HEK293 (cell line): ENCODE measurements around the gene AHCTF1.

ENCODE experiments used
- CTCF ChIA-PET: fragments of 350-600 bp; formaldehyde crosslinking; extraction: SDS; loops from one replicate; lab custom pipeline; 2021; ENCODE audit warnings: antibody characterized with exemption; lab: Yijun Ruan, JAX
- POLR2A ChIA-PET: fragments of 300-600 bp; formaldehyde crosslinking; extraction: SDS; loops from one replicate; lab custom pipeline; 2020; ENCODE audit warnings: antibody characterized with exemption, inconsistent platforms; lab: Yijun Ruan, JAX
- H3K27ac ChIP-seq: fragments of 200-500 bp; sonication (Bioruptor generic); 2 replicates; pipeline ENCODE4 v1.5.1; 2014; ENCODE audit warnings: low read depth, low read length, control low read depth, inconsistent platforms; ENCODE audit errors: extremely low read depth
- H3K36me3 ChIP-seq, 2 experiments: fragments of 200-500 bp in 1 of 2; sonication (Bioruptor generic) in 1 of 2; 1 replicate in 1 of 2; 2 replicates in 1 of 2; pipeline ENCODE4 v1.5.1; 2014 to 2017; ENCODE audit warnings: inconsistent platforms in 2 of 2, low read length in 2 of 2; ENCODE audit not compliant: control insufficient read depth in 2 of 2, insufficient read depth in 1 of 2
- H3K4me1 ChIP-seq: fragments of 200-500 bp; sonication (Bioruptor generic); 2 replicates; pipeline ENCODE4 v1.5.1; 2014; ENCODE audit warnings: mild to moderate bottlenecking, low read length, inconsistent platforms; ENCODE audit not compliant: control insufficient read depth, insufficient read depth
- H3K4me3 ChIP-seq: 2 replicates; pipeline ENCODE4 v1.5.1; 2011; ENCODE audit warnings: low read depth, mild to moderate bottlenecking, control low read depth, low read length, moderate library complexity
- H3K9me3 ChIP-seq: fragments of 200-500 bp; sonication (Bioruptor generic); 2 replicates; pipeline ENCODE4 v1.5.1; 2014; ENCODE audit warnings: low read depth, low read length, inconsistent platforms; ENCODE audit not compliant: control insufficient read depth, insufficient read depth
- GFI1B ChIP-seq: fragments of 450-650 bp; formaldehyde crosslinking; IDR thresholded peaks from 2 replicates; pipeline ENCODE4 v1.5.1; 2016; ENCODE audit warnings: missing biosample characterization, missing genetic modification characterization
- HOXA7 ChIP-seq: sonication (generic); formaldehyde crosslinking; IDR thresholded peaks from 2 replicates; pipeline ENCODE4 v1.8.1; 2022; ENCODE audit warnings: missing genetic modification reagents, borderline replicate concordance
- KLF8 ChIP-seq: fragments of 450-650 bp; formaldehyde crosslinking; IDR thresholded peaks from 2 replicates; pipeline ENCODE4 v1.5.1; 2016; ENCODE audit warnings: missing biosample characterization, missing genetic modification characterization
- PRDM2 ChIP-seq: fragments of 450-650 bp; formaldehyde crosslinking; IDR thresholded peaks from 2 replicates; pipeline ENCODE4 v1.5.1; 2016; ENCODE audit warnings: missing biosample characterization, missing genetic modification characterization, borderline replicate concordance
- ZBTB17 ChIP-seq: fragments of 450-650 bp; formaldehyde crosslinking; IDR thresholded peaks from 2 replicates; pipeline ENCODE4 v1.5.1; 2016; ENCODE audit warnings: missing biosample characterization, missing genetic modification characterization
- ZFHX2 ChIP-seq: fragments of 450-650 bp; formaldehyde crosslinking; conservative IDR thresholded peaks from 2 replicates; pipeline ENCODE4 v1.5.1; 2016; ENCODE audit warnings: missing biosample characterization, missing genetic modification characterization
- ZNF23 ChIP-seq: fragments of 450-650 bp; formaldehyde crosslinking; IDR thresholded peaks from 2 replicates; pipeline ENCODE4 v1.5.1; 2016; ENCODE audit warnings: missing biosample characterization, missing genetic modification characterization, borderline replicate concordance
- ZNF248 ChIP-seq: fragments of 450-650 bp; formaldehyde crosslinking; IDR thresholded peaks from 2 replicates; pipeline ENCODE4 v1.5.1; 2017; ENCODE audit warnings: missing biosample characterization, missing genetic modification characterization
- ZNF266 ChIP-seq: fragments of 450-650 bp; formaldehyde crosslinking; IDR thresholded peaks from 2 replicates; pipeline ENCODE4 v1.5.1; 2016; ENCODE audit warnings: missing biosample characterization, missing genetic modification characterization, low read depth
- ZNF280D ChIP-seq: fragments of 450-650 bp; formaldehyde crosslinking; IDR thresholded peaks from 2 replicates; pipeline ENCODE4 v1.5.1; 2016; ENCODE audit warnings: missing biosample characterization, missing genetic modification characterization
- ZNF335 ChIP-seq: fragments of 450-650 bp; formaldehyde crosslinking; conservative IDR thresholded peaks from 2 replicates; pipeline ENCODE4 v1.5.1; 2016; ENCODE audit warnings: missing biosample characterization, missing genetic modification characterization
- ZNF510 ChIP-seq: fragments of 450-650 bp; formaldehyde crosslinking; IDR thresholded peaks from 2 replicates; pipeline ENCODE4 v1.5.1; 2018; ENCODE audit warnings: mild to moderate bottlenecking, missing genetic modification characterization, missing biosample characterization; ENCODE audit not compliant: insufficient replicate concordance
- ZNF549 ChIP-seq: fragments of 450-650 bp; IDR thresholded peaks from 2 replicates; pipeline ENCODE4 v1.5.1; 2018; ENCODE audit warnings: missing biosample characterization, missing genetic modification characterization, mild to moderate bottlenecking, inconsistent platforms, moderate library complexity
- ZNF76 ChIP-seq: fragments of 450-650 bp; formaldehyde crosslinking; IDR thresholded peaks from 2 replicates; pipeline ENCODE4; 2016; ENCODE audit warnings: low read depth, missing biosample characterization, missing genetic modification characterization, borderline replicate concordance
- ZNF837 ChIP-seq: fragments of 450-650 bp; formaldehyde crosslinking; IDR thresholded peaks from 2 replicates; pipeline ENCODE4 v1.5.1; 2016; ENCODE audit warnings: missing biosample characterization, missing genetic modification characterization

The AHCTF1 gene

GRCh38 chr1:246932366-246932700, 585 bp upstream of the AHCTF1 start (continued):
- TF ChIP-seq PRDM2 (tag by site-specific recombination) (no peak), ZNF335 (tag by site-specific recombination) (peak; percentile 38), ZNF510 (no peak), ZNF280D (tag by site-specific recombination) (no peak), ZNF248 (tag by site-specific recombination) (no peak), ZNF549 (tag by site-specific recombination) (no peak), ZBTB17 (tag by site-specific recombination) (peak; percentile 72; the same call in 1 of the 2 replicates), GFI1B (no peak), ZNF76 (no peak), KLF8 (tag by site-specific recombination) (no peak), ZNF837 (no peak), HOXA7 (CRISPR knock-in tag) (no peak)

- peaks cover 0 to 16% of the 10 kb centered on the region in 2 experiments; a peak in 1 of 3 replicates for H3K36me3 ChIP-seq
- H3K27ac ChIP-seq = peak overlapping the region; percentile 87
- no peaks in the 10 kb centered on the region for H3K9me3 ChIP-seq
- POLR2A ChIA-PET = interaction anchor here (1.1 kb wide), 1 partner anchor 148 kb away, joined by 3 read pairs; the partner anchor contains the start of gene ZNF670
- H3K4me3 ChIP-seq = peak overlapping the region; percentile 77
- TF ChIP-seq ZNF23 (tag by site-specific recombination) (no peak), ZNF266 (tag by site-specific recombination) (no peak), ZFHX2 (tag by site-specific recombination) (peak; percentile 32; the same call in 1 of the 2 replicates)
- TF ChIP-seq, all 188 proteins: peak for 1
- CTCF ChIA-PET = no interaction called here
- H3K4me1 ChIP-seq = no peaks in the 10 kb centered on the region
These were observed 759 bp downstream of the AHCTF1 start for GRCh38 chr1:246930830-246931548.
